Neuronal stem cell (in vitro differentiated cells): ENCODE measurements around the gene RNF135.
"Not testable (repeated sequence)": the region's sequence is repeated elsewhere in the genome, so short reads cannot be mapped to it uniquely, and the experiment has no call there.

Experiments
- DNase-seq: peaks from one replicate; pipeline ENCODE4 v3.0.0-alpha.2; 2013; ENCODE audit warnings: low spot score
- H2AFZ ChIP-seq: one replicate; pipeline ENCODE4 v1.6.1; 2013; ENCODE audit warnings: mild to moderate bottlenecking, low read length, inconsistent platforms
- H2AK5ac ChIP-seq: 2 replicates; pipeline ENCODE4 v1.6.1; 2013; ENCODE audit warnings: low read depth, mild to moderate bottlenecking, inconsistent platforms, low read length, moderate library complexity, mixed read lengths
- H2BK120ac ChIP-seq: 2 replicates; pipeline ENCODE4 v1.6.1; 2013; ENCODE audit warnings: low read depth, mild to moderate bottlenecking, inconsistent platforms, low read length, moderate library complexity, mixed read lengths
- H2BK12ac ChIP-seq: one replicate; pipeline ENCODE4 v1.6.1; 2013; ENCODE audit warnings: low read length, inconsistent platforms
- H2BK15ac ChIP-seq: 2 replicates; pipeline ENCODE4 v1.6.1; 2013; ENCODE audit warnings: mild to moderate bottlenecking, low read length, inconsistent platforms, mixed read lengths
- H2BK5ac ChIP-seq: one replicate; pipeline ENCODE4 v1.6.1; 2013; ENCODE audit warnings: inconsistent platforms, mild to moderate bottlenecking, low read length, moderate library complexity
- H3K14ac ChIP-seq: one replicate; pipeline ENCODE4 v1.6.1; 2013; ENCODE audit warnings: low read length, inconsistent platforms
- H3K18ac ChIP-seq: 2 replicates; pipeline ENCODE4 v1.6.1; 2013; ENCODE audit warnings: low read length, inconsistent platforms
- H3K23ac ChIP-seq: 2 replicates; pipeline ENCODE4 v1.6.1; 2013; ENCODE audit warnings: low read depth, mild to moderate bottlenecking, mixed read lengths, low read length, inconsistent platforms; ENCODE audit not compliant: poor library complexity
- H3K27ac ChIP-seq: replicated peaks from 3 replicates; pipeline ENCODE4 v1.5.1; 2013; ENCODE audit warnings: low read length, inconsistent platforms
- H3K27me3 ChIP-seq, 3 experiments: 2 replicates each; pipeline ENCODE4 v1.6.1; 2013; ENCODE audit warnings: low read length in 3 of 3, mild to moderate bottlenecking in 2 of 3, inconsistent platforms in 1 of 3, low read depth in 1 of 3, mixed read lengths in 1 of 3, moderate library complexity in 1 of 3; ENCODE audit not compliant: control insufficient read depth in 3 of 3, insufficient read depth in 3 of 3
- H3K36me3 ChIP-seq, 2 donors: replicated peaks in 1 of 2; 2 replicates each; pipeline ENCODE4 v1.6.1; 2013; ENCODE audit warnings: low read length in 2 of 2; ENCODE audit not compliant: control insufficient read depth in 2 of 2, insufficient read depth in 2 of 2
- H3K4ac ChIP-seq: 2 replicates; pipeline ENCODE4 v1.6.1; 2013; ENCODE audit warnings: inconsistent platforms, mild to moderate bottlenecking, low read length, moderate library complexity
- H3K4me1 ChIP-seq, 2 donors: 1 replicate in 1 of 2; 2 replicates in 1 of 2; pipeline ENCODE4 v1.6.1; 2013; ENCODE audit warnings: low read length in 2 of 2, low read depth in 1 of 2; ENCODE audit not compliant: control insufficient read depth in 2 of 2, insufficient read depth in 1 of 2
- H3K4me2 ChIP-seq: one replicate; pipeline ENCODE4 v1.6.1; 2013; ENCODE audit warnings: mild to moderate bottlenecking, low read length, inconsistent platforms; ENCODE audit not compliant: insufficient read depth, poor library complexity, severe bottlenecking
- H3K4me3 ChIP-seq, 2 donors: 2 replicates each; pipeline ENCODE4 v1.5.1; 2013; ENCODE audit warnings: low read length in 2 of 2, mild to moderate bottlenecking in 2 of 2, inconsistent platforms in 1 of 2, moderate library complexity in 1 of 2
- H3K79me1 ChIP-seq: one replicate; pipeline ENCODE4 v1.6.1; 2013; ENCODE audit warnings: low read depth, mild to moderate bottlenecking, inconsistent platforms, low read length, moderate library complexity
- H3K9ac ChIP-seq: one replicate; pipeline ENCODE4 v1.6.1; 2013; ENCODE audit warnings: mild to moderate bottlenecking, low read depth, low read length, inconsistent platforms; ENCODE audit not compliant: poor library complexity
- H3K9me3 ChIP-seq, 2 donors: replicated peaks in 1 of 2; 2 replicates each; pipeline versions ENCODE3 to v1.6.1; 2013; ENCODE audit warnings: low read length in 2 of 2, mild to moderate bottlenecking in 2 of 2, inconsistent platforms in 1 of 2, low read depth in 1 of 2, mixed read lengths in 1 of 2, moderate library complexity in 1 of 2; ENCODE audit not compliant: control insufficient read depth in 2 of 2, insufficient read depth in 1 of 2
- H4K8ac ChIP-seq: one replicate; pipeline ENCODE4 v1.6.1; 2013; ENCODE audit warnings: low read depth, mild to moderate bottlenecking, inconsistent platforms, low read length, moderate library complexity
- H4K91ac ChIP-seq: one replicate; pipeline ENCODE4 v1.6.1; 2013; ENCODE audit warnings: low read length, low read depth, mild to moderate bottlenecking, inconsistent platforms; ENCODE audit not compliant: poor library complexity
- WGBS, 2 donors: extraction: QIAGEN DNeasy Blood & Tissue Kit; methylation state at CpG; one replicate each; pipeline ENCODE4 v1.1.7; 2013; ENCODE audit warnings: missing lambda C conversion rate in 2 of 2, mixed read lengths in 1 of 2; ENCODE audit not compliant: insufficient read length in 2 of 2, insufficient replicate concordance in 1 of 2; ENCODE audit errors: extremely low coverage in 2 of 2; 5-methylcytosine and 5-hydroxymethylcytosine counted together

The RNF135 gene

DNA sequence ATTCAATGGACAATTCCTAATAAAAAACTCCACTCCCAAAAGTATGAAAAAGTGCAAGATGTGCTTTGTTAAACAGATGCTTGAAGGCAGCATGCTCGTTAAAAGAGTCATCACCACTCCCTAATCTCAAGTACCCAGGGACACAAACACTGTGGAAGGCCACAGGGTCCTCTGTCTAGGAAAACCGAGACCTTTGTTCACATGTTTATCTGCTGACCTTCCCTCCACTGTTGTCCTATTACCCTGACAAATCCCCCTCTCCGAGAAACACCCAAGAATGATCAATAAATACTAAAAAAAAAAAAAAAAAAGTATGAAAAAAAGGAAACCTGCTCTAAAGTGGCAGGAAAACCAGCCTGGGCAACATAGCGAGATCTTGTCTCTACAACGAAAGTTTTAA is 64.8 kb downstream of the RNF135 start:
- H3K14ac ChIP-seq, H3K4ac ChIP-seq, DNase-seq, H3K9ac ChIP-seq, H4K8ac ChIP-seq, H2BK15ac ChIP-seq, H2BK5ac ChIP-seq, H3K27me3 ChIP-seq, H3K4me3 ChIP-seq, H3K27ac ChIP-seq, H3K79me1 ChIP-seq, H3K4me1 ChIP-seq, H3K4me2 ChIP-seq, H3K9me3 ChIP-seq, H3K36me3 ChIP-seq, H2AK5ac ChIP-seq, H2BK12ac ChIP-seq, H4K91ac ChIP-seq, H3K18ac ChIP-seq, H2AFZ ChIP-seq, H2BK120ac ChIP-seq, H3K23ac ChIP-seq: not testable (repeated sequence)
- WGBS, 2 donors: no CpG with 5 or more reads among the region's 5 CpGs

DNA sequence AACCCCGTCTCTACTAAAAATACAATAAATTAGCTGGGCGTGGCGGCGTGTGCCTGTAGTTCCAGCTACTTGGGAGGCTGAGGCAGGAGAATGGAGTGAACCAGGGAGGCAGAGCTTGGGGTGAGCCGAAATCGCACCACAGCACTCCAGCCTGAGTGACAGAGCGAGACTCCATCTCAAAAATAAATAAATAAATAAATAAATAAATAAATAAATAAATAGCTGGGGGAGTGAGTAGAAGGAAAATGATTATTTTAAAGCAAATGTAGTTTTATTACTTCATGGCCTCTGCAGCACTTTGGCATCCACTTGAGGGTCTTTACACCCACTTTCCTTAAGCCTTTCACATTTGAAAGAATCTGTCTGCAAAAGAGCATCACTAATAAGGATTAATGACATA is 70.0 kb downstream of the RNF135 start:
- H3K79me1 ChIP-seq, DNase-seq: not testable (repeated sequence)
- no CpG with 5 or more reads among the region's 7 CpGs for WGBS, 2 donors

DNA sequence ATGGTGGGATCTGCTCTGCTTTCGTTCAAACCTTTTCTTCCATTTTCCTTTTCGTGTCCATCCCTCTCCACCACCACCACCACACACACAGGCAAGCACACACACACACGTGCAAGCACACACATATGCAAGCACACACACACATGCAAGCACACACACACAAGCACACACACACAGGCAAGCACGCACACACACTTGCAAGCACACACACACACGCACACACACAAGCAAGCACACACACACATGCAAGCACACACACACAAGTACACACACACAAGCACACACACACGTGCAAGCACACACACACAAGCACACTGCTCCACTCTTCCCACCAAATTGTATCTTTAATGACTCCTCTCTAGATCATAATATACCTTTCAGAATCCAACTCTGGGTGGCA is 71.5 kb downstream of the RNF135 start:
- not testable (repeated sequence) for H4K8ac ChIP-seq, H2AK5ac ChIP-seq, DNase-seq, H3K36me3 ChIP-seq, H2BK120ac ChIP-seq, H2BK15ac ChIP-seq, H3K18ac ChIP-seq, H4K91ac ChIP-seq, H3K27me3 ChIP-seq, H2AFZ ChIP-seq, H3K9me3 ChIP-seq, H3K23ac ChIP-seq, H3K4ac ChIP-seq, H3K79me1 ChIP-seq, H3K14ac ChIP-seq, H2BK12ac ChIP-seq, H3K4me1 ChIP-seq, H3K4me2 ChIP-seq, H2BK5ac ChIP-seq
- no CpG with 5 or more reads among the region's 6 CpGs for WGBS, 2 donors
- H3K4me3 ChIP-seq: peak overlapping the region in 1 of 2 donors; percentile 69
- peak overlapping the region; percentile 27 for H3K27ac ChIP-seq
- peak overlapping the region; percentile 53 for H3K9ac ChIP-seq

More for the DNA sequence above, 70.0 kb downstream of the RNF135 start:
- H3K36me3 ChIP-seq, H2BK120ac ChIP-seq, H2BK15ac ChIP-seq, H3K4me2 ChIP-seq, H2AFZ ChIP-seq, H4K91ac ChIP-seq, H3K9me3 ChIP-seq, H3K27me3 ChIP-seq, H2BK5ac ChIP-seq, H3K18ac ChIP-seq, H3K4me3 ChIP-seq, H3K27ac ChIP-seq, H2AK5ac ChIP-seq, H3K4me1 ChIP-seq, H3K14ac ChIP-seq, H3K23ac ChIP-seq, H3K9ac ChIP-seq, H2BK12ac ChIP-seq, H3K4ac ChIP-seq, H4K8ac ChIP-seq: not testable (repeated sequence)

DNA sequence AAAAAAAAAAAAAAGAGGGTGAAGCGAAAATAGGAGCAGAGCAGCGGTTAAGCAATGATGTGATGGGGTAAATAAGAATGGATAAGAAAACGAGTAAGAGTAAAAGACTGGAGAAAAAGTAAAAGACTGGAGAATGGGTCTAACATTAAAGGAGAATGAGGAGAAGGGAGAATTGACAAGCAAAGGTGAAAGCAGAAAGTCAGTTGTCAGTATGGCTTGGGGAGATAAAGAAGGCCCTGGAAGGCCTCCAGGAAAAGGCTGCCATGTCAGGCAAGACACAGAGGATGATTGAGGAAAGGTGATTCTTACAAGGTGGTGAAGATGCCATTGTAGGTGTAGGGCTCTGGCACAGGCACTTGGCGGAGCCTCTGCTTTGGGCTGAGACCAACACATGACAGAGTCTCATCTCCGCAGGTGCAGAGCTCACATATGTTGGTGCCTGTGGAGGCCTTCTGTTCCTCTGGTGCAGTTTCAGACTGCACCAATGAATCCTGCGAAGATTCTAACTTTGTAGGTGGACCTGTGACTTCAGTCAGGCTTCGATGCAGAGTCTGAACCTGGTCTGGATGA is 76.1 kb downstream of the RNF135 start:
- H3K4me1 ChIP-seq, H3K4me2 ChIP-seq, H2BK5ac ChIP-seq, H3K18ac ChIP-seq, H3K9me3 ChIP-seq, H3K14ac ChIP-seq, H2AFZ ChIP-seq, H3K4me3 ChIP-seq, H3K9ac ChIP-seq, H3K23ac ChIP-seq, H4K8ac ChIP-seq, H3K36me3 ChIP-seq, H4K91ac ChIP-seq, DNase-seq, H3K79me1 ChIP-seq, H3K27ac ChIP-seq, H2BK12ac ChIP-seq, H2BK15ac ChIP-seq, H3K27me3 ChIP-seq, H3K4ac ChIP-seq, H2BK120ac ChIP-seq, H2AK5ac ChIP-seq: not testable (repeated sequence)
- 97 to 100% methylated on average over 2 to 3 of the region's 7 CpGs for WGBS, 2 donors
